Measurements from ENCODE around the gene CYP1A1.

CYP1A1 gene

DNA sequence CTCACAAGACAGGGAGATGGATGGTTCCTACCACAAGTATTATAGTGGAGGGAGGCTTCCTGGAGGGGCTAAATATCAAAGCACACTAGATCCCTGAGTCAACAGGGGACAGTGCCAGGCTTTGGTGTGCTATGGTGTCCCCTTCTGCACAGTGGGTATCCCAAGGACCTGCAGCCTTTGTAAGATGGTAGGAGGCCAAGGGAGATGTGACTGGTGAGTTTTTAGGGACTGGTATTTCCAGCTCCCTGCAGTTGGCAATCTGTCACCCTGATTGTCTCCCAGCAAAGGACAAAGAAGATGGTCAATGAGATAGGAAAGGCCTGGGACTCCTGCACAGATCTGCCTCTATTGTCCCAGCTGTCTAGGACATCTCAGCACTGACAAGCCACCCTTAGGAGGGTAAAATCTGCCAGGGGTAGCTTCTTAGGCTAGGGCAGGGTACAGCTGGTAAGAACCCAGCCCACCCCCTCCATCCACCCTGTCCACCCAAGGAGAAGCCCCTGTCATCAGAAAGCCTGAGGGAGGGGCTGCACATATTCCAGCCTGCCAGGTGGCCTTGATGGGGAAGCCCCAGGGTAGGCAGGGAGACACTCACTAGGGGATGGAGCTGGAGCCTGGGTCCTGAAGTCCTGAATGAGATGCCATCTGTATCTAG lies 631 bp downstream of the CYP1A1 start:
- H3K27me3 Mint-ChIP-seq = peaks cover 11% of the 10 kb centered on the region
- DNase-seq (no peak), ATAC-seq (no peak)
- H3K4me1 Mint-ChIP-seq = peaks cover 35% of the 10 kb centered on the region
- H3K9me3 Mint-ChIP-seq = no peaks in the 10 kb centered on the region
- H3K27ac Mint-ChIP-seq = peak overlapping the region in 1 of 2 donors; percentile 93
- H3K4me3 Mint-ChIP-seq = peak overlapping the region; percentile 80 to 84

DNA sequence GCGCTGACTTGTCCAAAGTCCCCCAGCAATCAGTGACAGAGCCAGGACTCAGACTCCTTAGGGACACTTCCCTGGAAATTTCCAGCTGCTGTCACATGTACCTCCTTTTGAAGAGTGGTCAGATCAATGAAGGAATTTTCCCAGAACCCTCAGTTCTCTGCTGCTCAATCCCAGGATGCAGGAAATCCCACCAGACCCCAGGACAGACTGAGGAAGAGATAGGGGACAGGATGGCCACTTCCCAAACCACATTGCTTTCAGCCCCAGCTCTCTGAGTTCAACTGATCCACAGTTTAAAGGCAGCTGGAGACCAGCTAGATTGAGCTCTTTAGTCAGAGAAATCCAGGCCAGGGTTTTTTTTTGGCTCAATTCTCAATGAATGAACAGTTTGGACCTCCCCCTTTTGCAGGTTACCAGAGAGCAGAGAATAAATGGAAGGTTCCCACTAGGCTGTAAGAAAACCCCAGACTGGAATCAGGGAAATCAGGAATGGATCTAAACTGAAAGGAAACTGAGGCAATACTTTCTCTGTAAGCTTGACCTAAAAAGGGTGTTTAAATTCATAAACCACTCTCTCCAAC lies 1.5 kb downstream of the CYP1A1 start:
- Mint-ChIP-seq H3K9me3 (no peaks in the 10 kb centered on the region), H3K4me3 (peak overlapping the region in 1 of 2 donors; percentile 50), H3K27ac (no peak overlapping the region), H3K4me1 (peaks cover 35% of the 10 kb centered on the region), H3K27me3 (peaks cover 11% of the 10 kb centered on the region)
- peak; percentile 33 for ATAC-seq
- DNase-seq = peak in 1 of 2 donors; percentile 29

DNA sequence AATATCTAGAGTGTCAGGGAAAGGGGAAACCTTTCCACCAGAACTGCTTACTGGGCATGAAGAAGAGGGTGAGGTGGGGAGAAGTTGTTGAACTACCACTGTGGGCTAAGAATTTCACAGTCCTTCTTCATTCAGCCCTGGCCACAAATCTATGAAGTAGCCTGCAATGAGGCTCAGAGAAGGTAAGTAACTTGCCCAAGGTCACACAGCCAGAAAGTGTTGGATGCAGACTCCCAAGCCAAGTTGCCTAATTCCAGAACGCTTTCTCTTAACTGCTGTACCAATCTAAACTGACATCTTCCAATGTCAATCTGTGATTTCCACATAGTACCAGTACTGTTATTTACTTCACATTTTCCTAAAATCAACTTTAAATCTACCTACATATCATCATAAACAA lies 2.1 kb downstream of the CYP1A1 start:
- H3K27me3 Mint-ChIP-seq = peaks cover 11% of the 10 kb centered on the region
- no peak overlapping the region for H3K27ac Mint-ChIP-seq
- H3K4me1 Mint-ChIP-seq = peaks cover 35% of the 10 kb centered on the region
- no peaks in the 10 kb centered on the region for H3K9me3 Mint-ChIP-seq
- no peak overlapping the region for H3K4me3 Mint-ChIP-seq
- DNase-seq (no peak), ATAC-seq (no peak)

DNA sequence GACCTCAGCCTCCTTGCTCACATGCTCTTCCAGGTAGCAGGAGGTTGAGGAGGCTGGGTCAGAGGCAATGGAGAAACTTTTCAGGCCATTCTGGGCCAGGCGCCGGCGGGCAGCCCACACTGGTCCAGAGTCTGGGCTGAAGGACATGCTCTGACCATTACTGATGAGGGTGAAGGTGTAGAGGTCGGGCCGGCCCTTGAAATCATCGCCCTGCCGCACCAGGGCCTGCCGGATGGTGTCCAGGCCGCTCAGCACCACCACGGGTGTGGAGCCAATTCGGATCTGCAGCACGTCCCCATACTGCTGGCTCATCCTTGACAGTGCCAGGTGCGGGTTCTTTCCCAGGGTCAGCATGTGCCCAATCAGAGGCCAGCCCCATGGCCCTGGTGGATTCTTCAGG lies 2.7 kb downstream of the CYP1A1 start:
- no peak for ATAC-seq
- H3K4me1 Mint-ChIP-seq = peaks cover 32% of the 10 kb centered on the region
- H3K4me3 Mint-ChIP-seq = peak overlapping the region in 1 of 2 donors; percentile 3
- H3K27ac Mint-ChIP-seq = no peak overlapping the region
- H3K9me3 Mint-ChIP-seq = no peaks in the 10 kb centered on the region
- DNase-seq = no peak
- H3K27me3 Mint-ChIP-seq = peaks cover 10% of the 10 kb centered on the region

DNA sequence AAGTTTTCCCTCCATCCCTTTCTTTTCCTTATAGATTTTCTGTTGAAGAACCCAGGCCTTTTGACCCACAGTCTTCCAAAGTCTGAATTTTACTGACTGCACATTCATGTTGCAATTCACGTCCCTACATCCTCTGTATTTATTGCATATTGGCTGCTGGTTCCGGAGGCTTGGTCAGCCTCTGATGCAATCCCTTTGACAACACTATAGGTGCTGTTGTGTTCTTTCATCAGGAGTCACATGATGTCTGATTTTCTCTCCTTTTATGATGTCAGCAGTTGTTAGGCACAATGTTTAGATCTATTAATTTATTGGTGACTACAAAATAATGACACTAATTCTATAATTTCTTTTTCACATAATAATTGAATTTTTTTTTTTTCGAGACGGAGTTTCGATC lies 8.7 kb downstream of the CYP1A1 start:
- Mint-ChIP-seq H3K4me1 (no peaks in the 10 kb centered on the region), H3K27me3 (no peaks in the 10 kb centered on the region), H3K27ac (no peak overlapping the region), H3K4me3 (no peak overlapping the region), H3K9me3 (no peaks in the 10 kb centered on the region)
- DNase-seq (no peak), ATAC-seq (no peak)

DNA sequence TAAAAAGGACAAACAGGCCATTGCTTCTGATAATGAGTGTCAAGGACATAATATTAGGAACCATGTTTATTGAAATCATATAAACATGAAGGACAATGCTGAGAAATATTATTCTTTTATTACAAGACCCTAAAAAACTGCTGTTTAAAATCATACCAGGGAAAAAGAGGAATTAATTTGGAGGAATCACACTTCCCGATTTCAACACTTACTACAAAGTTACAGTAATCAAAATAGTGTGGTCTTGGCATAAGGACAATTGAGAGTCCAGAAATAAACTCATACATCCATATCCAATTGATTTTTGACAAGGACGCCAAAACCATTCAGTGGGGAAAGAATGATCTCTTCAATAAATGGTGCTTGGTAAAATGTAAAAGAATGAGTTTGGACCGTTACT lies 13.0 kb downstream of the CYP1A1 start:
- ATAC-seq = no peak
- DNase-seq = no peak
- H3K4me3 Mint-ChIP-seq = no peak overlapping the region
- H3K4me1 Mint-ChIP-seq = peaks cover 6% of the 10 kb centered on the region
- peaks cover 21% of the 10 kb centered on the region for H3K27me3 Mint-ChIP-seq
- H3K27ac Mint-ChIP-seq = no peak overlapping the region
- no peaks in the 10 kb centered on the region for H3K9me3 Mint-ChIP-seq

DNA sequence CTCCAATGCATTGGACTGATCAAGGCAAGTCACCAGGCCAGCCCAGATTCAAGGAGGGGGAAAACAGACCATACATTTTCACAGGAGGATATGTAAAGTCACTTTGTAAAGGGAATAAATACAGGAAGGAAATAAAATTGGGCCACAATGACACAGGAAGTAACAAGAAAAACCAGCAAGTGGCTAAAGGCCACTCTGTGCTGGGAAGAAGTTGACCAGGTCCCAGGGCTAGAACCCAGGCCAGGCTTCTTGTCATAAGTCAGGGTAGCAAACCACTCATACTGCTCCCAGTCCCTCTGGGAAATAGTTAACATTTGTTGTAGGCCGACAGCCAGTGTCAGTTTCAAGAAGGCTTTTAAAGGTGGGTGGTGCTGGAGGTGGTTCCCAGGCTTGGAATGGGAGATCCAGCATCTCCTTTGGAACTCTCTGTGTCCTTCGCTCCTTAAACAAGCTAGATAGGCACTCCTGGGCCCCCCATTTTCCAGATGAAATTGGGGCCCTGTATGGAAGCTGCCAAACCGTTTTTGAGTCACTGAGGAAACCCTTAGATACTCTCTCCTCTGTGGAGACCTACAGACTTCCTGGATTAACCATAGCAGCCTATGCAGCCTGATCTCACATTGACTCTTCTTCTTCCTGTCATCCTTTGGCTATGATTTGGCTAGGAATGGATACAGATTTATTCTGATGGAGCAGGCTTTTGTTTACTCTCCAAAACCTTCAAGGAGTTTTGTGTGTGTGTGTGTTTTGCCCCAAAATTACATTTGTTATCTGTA lies 14.8 kb downstream of the CYP1A1 start:
- H3K9me3 Mint-ChIP-seq = no peaks in the 10 kb centered on the region
- peaks cover 35% of the 10 kb centered on the region for H3K27me3 Mint-ChIP-seq

DNA sequence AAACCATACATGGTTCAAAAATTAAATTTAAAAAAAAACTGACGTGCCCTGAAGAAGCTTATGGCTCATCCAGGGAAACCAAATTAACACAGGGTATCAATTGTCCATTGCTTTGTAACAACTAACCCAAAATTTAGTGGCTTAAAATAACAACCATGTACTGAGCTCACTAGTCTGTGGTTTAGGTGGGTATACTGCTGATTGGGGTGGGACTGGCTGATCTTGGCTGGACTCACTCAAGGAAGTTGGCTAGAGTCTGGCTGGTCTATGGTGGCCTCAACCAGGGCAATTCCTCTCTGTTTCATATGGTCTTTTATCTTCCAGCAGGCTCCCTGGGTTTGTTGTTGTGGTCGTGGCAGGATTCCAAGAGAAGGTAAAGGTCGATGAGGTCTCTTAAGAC lies 15.4 kb downstream of the CYP1A1 start:
- Mint-ChIP-seq H3K4me3 (no peak overlapping the region), H3K27me3 (peaks cover 41% of the 10 kb centered on the region), H3K4me1 (peaks cover 6% of the 10 kb centered on the region), H3K9me3 (no peaks in the 10 kb centered on the region), H3K27ac (no peak overlapping the region)
- ATAC-seq (no peak), DNase-seq (no peak)

More for the DNA sequence above, 14.8 kb downstream of the CYP1A1 start:
- DNase-seq (no peak), ATAC-seq (no peak)
- no peak overlapping the region for H3K27ac Mint-ChIP-seq
- peaks cover 6% of the 10 kb centered on the region for H3K4me1 Mint-ChIP-seq
- no peak overlapping the region for H3K4me3 Mint-ChIP-seq

DNA sequence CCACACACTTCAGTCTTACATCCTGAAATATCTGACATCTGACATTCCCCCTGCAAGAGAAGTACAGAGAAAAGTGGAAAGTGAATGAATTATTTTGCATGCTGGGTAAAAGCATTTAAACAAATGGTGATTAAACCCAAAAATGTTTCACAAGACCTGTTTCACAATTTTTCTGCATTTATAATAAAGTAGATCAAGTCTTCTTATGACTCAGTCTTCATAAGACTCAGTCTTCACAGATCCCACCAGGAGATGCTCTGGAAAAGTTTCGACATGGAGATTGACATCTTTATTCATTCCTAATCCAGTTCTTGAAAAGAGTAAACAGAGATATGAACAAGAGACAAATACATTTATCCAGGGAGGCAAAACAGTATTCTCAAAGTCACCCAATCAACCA lies 16.3 kb downstream of the CYP1A1 start:
- Mint-ChIP-seq H3K27me3 (peaks cover 45% of the 10 kb centered on the region), H3K9me3 (no peaks in the 10 kb centered on the region), H3K4me1 (peaks cover 6% of the 10 kb centered on the region), H3K4me3 (no peak overlapping the region), H3K27ac (no peak overlapping the region)
- no peak for ATAC-seq
- DNase-seq = no peak

DNA sequence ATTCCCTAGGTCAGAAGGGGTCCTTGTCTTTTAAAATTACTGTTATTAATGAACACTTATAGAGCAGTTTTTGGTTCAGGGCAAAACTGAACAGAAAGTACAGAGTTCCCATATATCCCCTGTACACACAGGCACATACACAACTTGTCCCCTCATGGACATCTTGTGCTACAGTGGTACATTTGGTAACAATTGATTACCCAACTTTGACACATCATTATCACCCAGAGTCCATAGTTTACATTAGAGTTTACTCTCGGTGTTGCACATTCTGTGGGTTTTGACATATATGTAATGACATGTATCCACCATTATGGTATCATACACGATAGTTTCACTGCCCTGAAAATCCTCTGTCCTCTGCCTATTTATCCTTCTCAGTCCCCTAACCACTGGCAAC lies 28.5 kb downstream of the CYP1A1 start:
- ATAC-seq (no peak), DNase-seq (no peak)
- Mint-ChIP-seq H3K27me3 (peaks cover 5% of the 10 kb centered on the region), H3K4me1 (peaks cover 44% of the 10 kb centered on the region), H3K4me3 (peak overlapping the region; percentile 99 to 100), H3K9me3 (no peaks in the 10 kb centered on the region), H3K27ac (peak overlapping the region in 1 of 2 donors; percentile 99)

DNA sequence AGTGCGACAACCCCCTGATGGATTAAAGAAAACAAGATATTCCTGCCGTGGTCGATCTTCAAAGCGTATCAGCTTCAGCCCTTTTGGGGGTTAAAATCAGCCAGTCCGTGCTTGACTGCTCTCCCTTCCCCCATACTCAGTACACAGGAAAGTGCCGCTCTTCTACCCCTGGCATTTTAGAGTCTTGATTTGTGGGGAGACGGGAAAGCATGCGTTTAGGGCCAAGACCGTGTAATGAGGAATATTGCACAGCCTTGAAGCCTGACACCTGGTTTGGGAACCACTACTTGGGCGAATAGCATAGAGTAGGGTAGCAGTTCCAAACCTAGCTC lies 29.0 kb downstream of the CYP1A1 start:
- ATAC-seq (peak; percentile 54), DNase-seq (no peak)
- Mint-ChIP-seq H3K27ac (peak overlapping the region; percentile 99 to 100), H3K4me1 (peaks cover 44% of the 10 kb centered on the region), H3K4me3 (peak overlapping the region; percentile 99 to 100), H3K9me3 (no peaks in the 10 kb centered on the region), H3K27me3 (peaks cover 1% of the 10 kb centered on the region)

DNA sequence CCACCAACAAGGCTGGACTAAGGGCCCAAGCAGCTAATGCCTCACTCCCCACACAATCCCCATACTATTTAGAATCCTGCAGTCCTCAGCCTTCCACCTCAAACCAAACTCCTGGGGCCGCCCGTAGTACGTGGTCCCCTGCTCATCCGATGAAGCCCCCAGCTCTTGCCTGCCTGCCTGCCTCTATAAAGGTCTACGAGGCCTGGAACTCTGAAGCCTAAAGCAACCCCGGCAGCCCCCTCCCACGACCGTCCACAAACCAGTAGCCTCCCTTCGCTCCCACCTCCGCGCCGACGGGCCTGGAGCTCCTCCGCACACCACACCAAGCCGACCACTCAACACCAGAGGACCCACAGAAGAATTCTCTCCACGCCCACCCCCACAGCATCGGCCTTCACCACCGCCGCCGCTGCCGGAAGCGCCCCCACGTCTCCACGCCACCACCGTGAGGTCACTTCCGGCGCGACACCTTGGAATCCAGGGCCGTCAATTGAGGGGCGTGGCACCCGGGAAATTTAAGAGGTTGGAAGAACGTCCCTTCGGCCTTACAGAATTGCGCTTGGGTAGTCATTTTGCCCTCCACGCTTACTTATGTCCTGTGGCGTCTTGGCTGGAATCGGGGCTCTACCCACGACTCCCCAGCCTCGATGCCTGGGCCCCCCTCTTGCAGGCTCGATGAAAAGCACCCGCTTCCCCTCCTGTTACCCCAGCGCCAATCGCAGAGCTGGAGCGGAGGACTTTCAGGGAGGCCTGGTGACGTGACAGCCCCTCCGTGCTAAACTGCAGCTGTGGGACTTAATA lies 29.5 kb downstream of the CYP1A1 start, which contains the start of gene EDC3:
EDC3 (minus strand) TSS at position 428 of the 801 bp plus-strand sequence. CDS start 20,900 bp downstream, outside the sequence.
- H3K27me3 Mint-ChIP-seq = no peaks in the 10 kb centered on the region
- ATAC-seq (peak; percentile 97), DNase-seq (peak; percentile 77 to 81)
- H3K9me3 Mint-ChIP-seq = no peaks in the 10 kb centered on the region
- peaks cover 44% of the 10 kb centered on the region for H3K4me1 Mint-ChIP-seq
- H3K4me3 Mint-ChIP-seq = peak within 1 kb of the TSS; percentile 99 to 100
- H3K27ac Mint-ChIP-seq = peak within 1 kb of the TSS; percentile 99 to 100

DNA sequence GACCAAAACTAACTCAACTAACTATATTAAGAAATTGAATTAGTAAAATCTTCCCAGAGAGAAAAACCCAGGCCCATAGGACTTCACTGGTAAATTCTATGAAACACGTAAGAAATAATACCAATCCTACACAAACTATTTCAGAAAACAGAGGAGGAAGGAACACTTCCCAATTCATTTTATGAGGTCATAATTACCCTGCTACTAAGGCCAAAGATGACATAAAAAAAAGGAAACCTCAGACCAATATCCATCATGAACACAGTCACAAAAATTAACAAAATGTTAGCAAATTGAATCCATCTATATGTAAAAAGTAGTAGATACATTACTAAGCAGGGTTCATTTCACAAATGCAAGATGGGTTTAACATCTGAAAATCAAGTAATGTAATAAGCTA lies 33.0 kb downstream of the CYP1A1 start:
- Mint-ChIP-seq H3K4me1 (peaks cover 44% of the 10 kb centered on the region), H3K27ac (no peak overlapping the region), H3K9me3 (no peaks in the 10 kb centered on the region), H3K4me3 (no peak overlapping the region), H3K27me3 (no peaks in the 10 kb centered on the region)
- no peak for DNase-seq
- ATAC-seq = no peak

DNA sequence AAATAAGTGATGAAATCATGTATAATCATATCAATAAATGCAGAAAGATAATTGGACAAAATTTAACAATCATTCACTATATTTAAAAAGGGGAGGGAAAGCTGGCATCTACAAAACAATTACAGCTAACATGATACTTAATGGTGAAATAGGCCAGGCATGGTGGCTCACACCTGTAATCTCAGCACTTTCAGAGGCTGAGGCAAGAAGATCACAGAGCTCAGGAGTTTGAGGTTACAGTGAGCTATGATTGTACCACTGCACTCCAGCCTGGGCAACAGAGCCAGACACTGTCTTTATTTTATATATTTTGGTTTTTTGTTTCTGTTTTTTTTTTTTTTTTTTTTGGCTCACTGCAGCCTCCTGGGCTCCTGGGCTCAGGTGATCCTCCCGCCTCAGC lies 41.6 kb downstream of the CYP1A1 start:
- Mint-ChIP-seq H3K27me3 (no peaks in the 10 kb centered on the region), H3K27ac (no peak overlapping the region), H3K4me1 (peaks cover 5% of the 10 kb centered on the region), H3K9me3 (peaks cover 6 to 10% of the 10 kb centered on the region in 2 donors), H3K4me3 (no peak overlapping the region)
- no peak for ATAC-seq
- DNase-seq = no peak

DNA sequence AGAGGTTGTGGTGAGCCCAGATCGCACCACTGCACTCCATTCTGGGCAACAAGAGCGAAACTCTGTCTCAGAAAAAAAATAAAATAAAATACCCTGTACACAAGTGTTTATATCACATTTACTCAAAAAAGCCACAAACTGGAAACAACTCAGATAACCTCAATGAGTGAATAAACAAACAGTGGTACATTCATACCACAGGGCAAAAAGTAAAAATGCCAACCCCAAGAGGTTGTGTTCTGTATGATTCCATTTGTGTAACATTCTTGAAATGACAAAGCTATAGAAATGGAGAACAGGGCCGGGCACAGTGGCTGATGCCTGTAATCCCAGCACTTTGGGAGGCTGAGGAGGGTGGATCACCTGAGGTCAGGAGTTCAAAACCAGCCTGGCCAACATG lies 42.4 kb downstream of the CYP1A1 start:
- Mint-ChIP-seq H3K4me1 (peaks cover 5% of the 10 kb centered on the region), H3K4me3 (no peak overlapping the region), H3K27me3 (no peaks in the 10 kb centered on the region), H3K9me3 (peaks cover 6 to 10% of the 10 kb centered on the region in 2 donors), H3K27ac (peak overlapping the region in 1 of 2 donors; percentile 46)
- peak; percentile 45 for ATAC-seq
- DNase-seq = no peak
